ENCODE data around the gene HMX3. TPM values are rescaled to one million over a fixed set of nuclear protein-coding genes. Genes with fewer than 3 reads are reported as not detected.

HMX3 gene
- total and polyA plus RNA-seq, 2 donors (not counting 3 experiments of a cell fraction or from before 2014, with no cell fraction given), result not detected

- no TSS peak for BruUV-seq (replicated peaks)
- peaks cover 8 to 11% of the 10 kb centered on the region in 2 experiments for H3K27me3 ChIP-seq (ENCODE audit: control insufficient read depth in 2 of 2, insufficient read depth in 2 of 2, low read length in 2 of 2)
- peak overlapping the region in 1 of 3 experiments; percentile 39 for H3K4me3 ChIP-seq (replicated peaks in 1 of 3; ENCODE audit: insufficient read depth in 1 of 3, low read depth in 1 of 3, low read length in 3 of 3)
- peaks cover 7% of the 10 kb centered on the region for H4K20me1 ChIP-seq (replicated peaks; ENCODE audit: control insufficient read depth, extremely low read depth, insufficient read depth, low read length)
- no peak overlapping the region for H3K9ac ChIP-seq (replicated peaks; ENCODE audit: extremely low read depth, insufficient read depth, low read length)
- ChIA-PET POLR2A (no interaction called here), CTCF (interaction anchor here (1.3 kb wide), 1 partner anchor 42 kb away, joined by 3 read pairs; no protein-coding TSS in a partner anchor)
- H3K4me2 ChIP-seq (ENCODE audit: insufficient read depth, low read length), result peak overlapping the region; percentile 97
- peaks cover 47% of the 10 kb centered on the region for H3K4me1 ChIP-seq (ENCODE audit: control insufficient read depth, extremely low read depth, insufficient read depth, low read length)
- H2AFZ ChIP-seq (ENCODE audit: low read depth, low read length), result no peak overlapping the region
- no peaks in the 10 kb centered on the region for H3K9me1 ChIP-seq (replicated peaks; ENCODE audit: control insufficient read depth, extremely low read depth, insufficient read depth, low read length)
- FAIRE-seq (no peak), DNase-seq (ENCODE audit: low read depth, low spot score) (peak; percentile 21)
- intact Hi-C loops (cut with micrococcal nuclease) (loop anchor here (10.0 kb wide), 1 partner anchor 1012 kb away; no protein-coding TSS in a partner anchor), dilution Hi-C loops (cut with MboI; ENCODE audit: extremely low pct_ligation_motif_present, low sequenced_read_pairs) (no loop called here)
- H3K27ac ChIP-seq (ENCODE audit: insufficient read depth, low read depth, low read length), result no peak overlapping the region
- TF ChIP-seq FOS (IDR thresholded peaks at IDR 0.05; ENCODE audit: borderline replicate concordance, insufficient read depth, low read length) (peak; percentile 47), JUN (IDR thresholded peaks at IDR 0.05; ENCODE audit: borderline replicate concordance, insufficient read depth, insufficient read length, low read depth) (peak; percentile 43), POLR2A (IDR thresholded peaks at IDR 0.05; ENCODE audit: low read depth, low read length) (no peak), MAX (IDR thresholded peaks at IDR 0.05; ENCODE audit: insufficient read depth, insufficient read length) (no peak), GATA2 (IDR thresholded peaks at IDR 0.05; ENCODE audit: insufficient read depth, insufficient read length, low read depth, low read length) (peak; percentile 60), MYC (IDR thresholded peaks at IDR 0.05; ENCODE audit: low read depth, low read length) (no peak), CTCF (IDR thresholded peaks at IDR 0.05; ENCODE audit: extremely low read depth in 1 of 2, insufficient read depth in 1 of 2, low read depth in 1 of 2, low read length in 2 of 2) (no peak), POLR2AphosphoS5 (IDR thresholded peaks at IDR 0.05; ENCODE audit: insufficient read depth, low read depth, low read length) (no peak), EZH2 (IDR thresholded peaks at IDR 0.05; ENCODE audit: borderline replicate concordance, low read depth, low read length, severe bottlenecking) (no peak)
- H3K9me3 ChIP-seq (replicated peaks; ENCODE audit: control insufficient read depth, insufficient read depth, low read length), result no peaks in the 10 kb centered on the region
- H3K36me3 ChIP-seq (ENCODE audit: control insufficient read depth in 2 of 2, extremely low read depth in 1 of 2, insufficient read depth in 2 of 2, low read length in 2 of 2), result peaks cover 7 to 14% of the 10 kb centered on the region in 2 experiments
- H3K79me2 ChIP-seq (ENCODE audit: control insufficient read depth, insufficient read depth, low read length), result peaks cover 80% of the 10 kb centered on the region
Measured at GRCh38 chr10:123157210-123157609, 21.4 kb downstream of the HMX3 start.
